Right forelimb (tissue), 1 donor: ENCODE results near the gene IST1.

Source experiments
- DNase-seq: peaks from one replicate; pipeline ENCODE4 v3.0.0-alpha.2; 2018

IST1 gene

GRCh38 chr16:71966932-71967331, 71.6 kb downstream of the IST1 start:
- no peak for DNase-seq

DNA sequence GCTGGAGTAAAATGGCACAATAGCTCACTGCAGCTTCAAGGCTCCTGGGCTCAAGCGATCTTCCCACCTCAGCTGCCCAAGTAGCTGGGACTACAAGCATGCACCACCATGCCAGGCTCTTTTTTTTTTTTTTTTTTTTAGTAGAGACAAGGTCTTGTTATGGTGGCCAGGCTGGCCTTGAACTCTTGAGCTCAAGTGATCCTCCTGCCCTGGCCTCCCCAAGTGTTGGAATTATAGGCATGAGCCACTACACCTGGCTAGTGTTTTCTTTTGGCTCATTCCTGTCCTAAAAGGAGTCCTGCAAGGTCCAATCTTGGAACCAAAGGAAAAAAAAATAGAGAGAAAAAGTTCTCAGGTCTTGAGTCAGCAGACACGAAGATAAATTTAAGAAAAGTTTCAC, 74.0 kb downstream of the IST1 start:
- DNase-seq, result no peak

DNA sequence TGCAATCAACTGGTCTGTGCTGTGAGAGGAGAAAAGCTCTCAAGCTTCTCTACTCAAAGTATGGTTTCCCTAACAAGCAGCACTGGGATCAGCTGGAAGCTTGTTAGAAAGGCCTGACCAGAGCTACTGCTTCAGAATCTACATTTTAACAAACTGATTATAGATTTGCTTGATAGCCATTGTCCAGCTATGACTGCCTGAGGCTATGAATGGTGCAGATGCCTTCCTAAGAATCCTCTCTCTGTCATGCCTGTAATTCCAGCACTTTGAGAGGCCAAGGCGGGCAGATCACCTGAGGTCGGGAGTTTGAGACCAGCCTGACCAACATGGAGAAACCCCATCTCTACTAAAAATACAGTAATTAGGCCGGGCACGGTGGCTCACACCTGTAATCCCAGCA, 76.2 kb downstream of the IST1 start:
- no peak for DNase-seq

- DNase-seq, result no peak
These were observed 77.0 kb downstream of the IST1 start for GRCh38 chr16:71972356-71972755.

DNA sequence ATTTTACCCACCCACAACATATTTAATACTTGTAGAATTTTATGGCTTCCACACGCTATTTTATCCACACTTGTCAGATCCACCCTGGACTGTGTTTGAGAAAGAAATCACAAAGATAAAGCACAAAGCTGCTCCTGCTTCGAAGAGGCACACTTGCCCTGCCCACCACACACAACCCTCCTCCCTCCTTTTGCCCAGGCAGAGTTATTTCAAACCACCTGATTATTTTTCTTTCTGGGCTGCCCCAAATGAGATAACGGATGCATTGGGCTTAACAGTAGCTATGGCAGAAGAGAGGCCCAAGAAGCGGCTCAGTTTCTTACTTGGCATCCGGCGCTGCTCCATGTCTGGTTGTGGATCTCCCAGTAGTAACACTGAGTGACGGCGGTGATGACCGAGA, 77.7 kb downstream of the IST1 start:
- no peak for DNase-seq

DNA sequence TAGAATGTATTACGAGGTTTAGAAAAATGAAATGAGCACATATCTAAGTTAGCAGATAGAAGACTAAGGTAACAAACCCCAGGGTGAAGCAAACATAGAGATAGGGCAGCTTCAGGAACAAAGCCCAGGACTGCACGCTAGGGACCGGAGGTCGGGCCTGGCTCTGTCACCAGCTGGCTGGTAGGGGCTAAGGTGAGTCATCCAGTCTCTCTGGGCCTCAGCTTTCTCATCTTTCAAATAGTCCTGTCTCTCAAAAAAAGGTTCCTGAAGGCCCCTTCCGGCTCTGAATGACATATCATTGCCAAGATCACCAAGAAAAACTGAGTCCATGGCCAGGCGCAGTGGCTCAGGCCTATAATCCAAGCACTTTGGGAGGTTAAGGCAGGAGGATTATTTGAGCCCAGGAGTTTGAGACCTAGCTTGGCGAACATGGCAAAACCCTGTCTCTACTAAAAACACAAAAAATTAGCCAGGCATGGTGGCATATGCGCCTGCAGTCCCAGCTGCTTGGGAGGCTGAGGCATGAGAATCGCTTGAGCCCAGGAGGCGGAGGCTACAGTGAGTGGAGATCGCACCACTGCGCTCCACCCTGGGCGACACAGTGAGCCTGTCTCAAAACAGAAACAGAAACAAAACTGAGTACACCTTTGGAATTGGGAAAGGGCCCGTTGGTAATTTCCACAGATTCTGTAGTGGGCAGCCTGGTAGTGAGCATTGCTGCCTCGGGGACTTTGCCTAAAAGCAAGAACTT, 78.9 kb downstream of the IST1 start:
- DNase-seq, result no peak
